Testis (tissue), 2 donors: ENCODE results near the gene FYTTD1.

Experiments used
- POLR2A ChIP-seq: fragments of 450-650 bp; IDR thresholded peaks from one replicate; pipeline ENCODE4 v1.6.1; 2017; ENCODE audit warnings: antibody characterized with exemption, mild to moderate bottlenecking, moderate library complexity
- TF ChIP-seq, protein P1 (sequence below), 3 experiments: fragments of 450-650 bp in 2 of 3; fragments of 200-600 bp in 1 of 3; sonication (generic) in 1 of 3; IDR thresholded peaks; one replicate each; pipeline ENCODE4 v1.5.1; 2016 to 2019; ENCODE audit warnings: antibody characterized with exemption in 3 of 3, mild to moderate bottlenecking in 2 of 3, moderate library complexity in 1 of 3

DNA sequence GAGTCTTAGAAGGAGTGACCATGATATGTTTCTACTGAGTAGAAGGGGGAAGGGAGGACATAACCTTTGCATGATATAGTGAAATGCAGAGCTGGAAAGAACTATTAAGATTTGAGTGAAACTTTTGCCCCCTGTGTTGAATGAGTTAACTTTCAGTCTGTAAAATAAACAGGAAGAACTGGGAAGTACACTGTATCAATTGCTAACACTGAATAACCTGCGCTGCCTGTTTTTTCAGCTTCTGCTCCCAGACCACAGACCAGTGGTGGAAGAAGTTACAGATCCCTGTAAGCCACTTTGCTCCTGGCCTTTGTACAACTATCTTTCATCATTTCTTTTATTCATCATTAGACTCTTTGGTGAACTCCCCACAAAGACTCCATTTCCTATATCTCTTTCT is 37.7 kb downstream of the FYTTD1 start:
- TF ChIP-seq, protein P1, sequence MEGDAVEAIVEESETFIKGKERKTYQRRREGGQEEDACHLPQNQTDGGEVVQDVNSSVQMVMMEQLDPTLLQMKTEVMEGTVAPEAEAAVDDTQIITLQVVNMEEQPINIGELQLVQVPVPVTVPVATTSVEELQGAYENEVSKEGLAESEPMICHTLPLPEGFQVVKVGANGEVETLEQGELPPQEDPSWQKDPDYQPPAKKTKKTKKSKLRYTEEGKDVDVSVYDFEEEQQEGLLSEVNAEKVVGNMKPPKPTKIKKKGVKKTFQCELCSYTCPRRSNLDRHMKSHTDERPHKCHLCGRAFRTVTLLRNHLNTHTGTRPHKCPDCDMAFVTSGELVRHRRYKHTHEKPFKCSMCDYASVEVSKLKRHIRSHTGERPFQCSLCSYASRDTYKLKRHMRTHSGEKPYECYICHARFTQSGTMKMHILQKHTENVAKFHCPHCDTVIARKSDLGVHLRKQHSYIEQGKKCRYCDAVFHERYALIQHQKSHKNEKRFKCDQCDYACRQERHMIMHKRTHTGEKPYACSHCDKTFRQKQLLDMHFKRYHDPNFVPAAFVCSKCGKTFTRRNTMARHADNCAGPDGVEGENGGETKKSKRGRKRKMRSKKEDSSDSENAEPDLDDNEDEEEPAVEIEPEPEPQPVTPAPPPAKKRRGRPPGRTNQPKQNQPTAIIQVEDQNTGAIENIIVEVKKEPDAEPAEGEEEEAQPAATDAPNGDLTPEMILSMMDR (IDR thresholded peaks at IDR 0.05), result no peak
- TF ChIP-seq POLR2A, result no peak
